Fibroblast of lung (primary cell): ENCODE measurements around the gene HPCAL1. TPM values are rescaled to one million over a fixed set of nuclear protein-coding genes. Genes with fewer than 3 reads are reported as not detected.
A peak's percentile ranks its signal among the peaks of the same experiment; 100 is the strongest.

Source experiments
- DNase-seq, 2 donors: peaks; one replicate each; pipeline versions ENCODE4 v3.0.0 to v3.0.0-alpha.2; 2010; ENCODE audit warnings: low read depth in 2 of 2
- H2AFZ ChIP-seq: 2 replicates; pipeline ENCODE4 v1.5.1; 2012; ENCODE audit warnings: low read length, control low read depth, inconsistent platforms
- H3K27ac ChIP-seq: 2 replicates; pipeline ENCODE4 v1.5.1; 2011; ENCODE audit warnings: low read length, control low read depth; ENCODE audit not compliant: insufficient read depth
- H3K27me3 ChIP-seq: 2 replicates; pipeline ENCODE4 v1.5.1; 2011; ENCODE audit warnings: mild to moderate bottlenecking, low read length; ENCODE audit not compliant: control insufficient read depth, insufficient read depth
- H3K36me3 ChIP-seq: 2 replicates; pipeline ENCODE4 v1.5.1; 2011; ENCODE audit warnings: low read length; ENCODE audit not compliant: control insufficient read depth, insufficient read depth
- H3K4me1 ChIP-seq: 2 replicates; pipeline ENCODE4 v1.5.1; 2011; ENCODE audit warnings: low read length; ENCODE audit not compliant: control insufficient read depth, insufficient read depth; ENCODE audit errors: extremely low read depth
- H3K4me2 ChIP-seq: 2 replicates; pipeline ENCODE4 v1.5.1; 2011; ENCODE audit warnings: low read length, control low read depth; ENCODE audit not compliant: insufficient read depth; ENCODE audit errors: extremely low read depth
- H3K4me3 ChIP-seq, 4 experiments: fragments of 200-600 bp in 1 of 4; sonication (generic) in 1 of 4; replicated peaks in 1 of 4; 2 replicates each; pipeline ENCODE4 v1.5.1; 2011 to 2016; ENCODE audit warnings: low read length in 4 of 4, low read depth in 3 of 4, mild to moderate bottlenecking in 3 of 4, control low read depth in 2 of 4, inconsistent platforms in 1 of 4, mixed read lengths in 1 of 4; ENCODE audit not compliant: insufficient read depth in 1 of 4; ENCODE audit errors: control extremely low read depth in 1 of 4
- H3K79me2 ChIP-seq: 2 replicates; pipeline ENCODE4 v1.5.1; 2012; ENCODE audit warnings: mild to moderate bottlenecking, low read length, inconsistent platforms; ENCODE audit not compliant: control insufficient read depth, insufficient read depth
- H3K9ac ChIP-seq: 2 replicates; pipeline ENCODE4 v1.5.1; 2011; ENCODE audit warnings: mild to moderate bottlenecking, low read length, control low read depth; ENCODE audit not compliant: insufficient read depth
- H3K9me3 ChIP-seq: 2 replicates; pipeline ENCODE4 v1.5.1; 2012; ENCODE audit warnings: low read depth, low read length; ENCODE audit not compliant: control insufficient read depth, insufficient read depth
- H4K20me1 ChIP-seq: 2 replicates; pipeline ENCODE4 v1.5.1; 2011; ENCODE audit warnings: low read length; ENCODE audit not compliant: control insufficient read depth, insufficient read depth; ENCODE audit errors: extremely low read depth
- EZH2 ChIP-seq: IDR thresholded peaks from 2 replicates; pipeline ENCODE4 v1.5.1; 2012; ENCODE audit warnings: low read length, control low read depth, mild to moderate bottlenecking; ENCODE audit errors: missing control alignments
- polyA plus RNA-seq, 2 donors: library from polyadenylated mRNA; depleted of rRNA in 1 of 2; stranded (reverse) in 1 of 2; unstranded in 1 of 2; fragments of >200 nt; gene quantifications; 2 replicates each; pipeline ENCODE4 v1.2.1, GENCODE V29; 2011 to 2012; ENCODE audit warnings: missing spikeins in 1 of 2
- total RNA-seq: library from RNA; depleted of rRNA; stranded (reverse); fragments of >200 nt; gene quantifications from 2 replicates; pipeline ENCODE4 v1.2.1, GENCODE V29; 2014
- TF ChIP-seq, protein P1 (sequence below), 2 donors: IDR thresholded peaks in 1 of 2; conservative IDR thresholded peaks in 1 of 2; 1 replicate in 1 of 2; 2 replicates in 1 of 2; pipeline ENCODE4 v1.5.1; 2011 to 2012; ENCODE audit warnings: low read length in 2 of 2, control low read depth in 1 of 2, inconsistent platforms in 1 of 2, low read depth in 1 of 2, mild to moderate bottlenecking in 1 of 2

The HPCAL1 gene
- total and polyA plus RNA-seq, 2 donors (not counting 1 experiment from before 2014, with no cell fraction given), result 11.4 to 34.5 TPM

DNA sequence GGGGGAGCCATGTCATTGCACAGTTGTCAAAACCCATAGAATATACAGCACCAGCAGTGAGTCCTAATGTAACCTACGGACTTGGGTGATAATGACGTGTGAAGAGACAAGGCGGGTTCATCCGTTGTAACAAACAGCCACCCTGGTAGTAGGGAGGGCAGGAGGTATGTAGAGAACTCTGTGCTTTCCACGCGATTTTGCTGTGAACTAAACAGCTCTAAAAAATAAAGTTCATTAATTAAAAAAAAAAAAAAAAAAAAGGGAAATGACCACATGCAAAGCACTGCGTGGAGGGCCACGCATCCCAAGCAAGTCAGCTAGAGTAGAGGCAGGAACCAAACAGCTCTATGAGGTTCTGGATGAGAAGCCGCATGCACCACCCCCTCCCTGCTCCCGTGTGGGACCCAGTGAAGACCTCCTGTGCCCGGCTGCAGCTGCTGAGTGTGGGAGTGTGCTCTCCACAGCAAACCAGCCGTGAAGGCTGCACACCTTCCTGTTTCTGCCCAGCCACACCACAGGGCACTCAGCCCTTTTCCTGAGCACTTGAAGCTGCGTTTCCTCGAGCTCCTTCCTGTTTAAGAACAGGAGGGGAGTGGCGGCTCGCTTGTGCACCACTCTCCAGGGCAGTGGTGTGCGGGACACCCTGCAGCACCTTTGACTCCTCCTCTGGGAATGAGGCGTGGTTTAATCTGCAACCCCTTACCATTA is 79.8 kb downstream of the HPCAL1 start:
- no peak for TF ChIP-seq EZH2
- TF ChIP-seq, protein P1, sequence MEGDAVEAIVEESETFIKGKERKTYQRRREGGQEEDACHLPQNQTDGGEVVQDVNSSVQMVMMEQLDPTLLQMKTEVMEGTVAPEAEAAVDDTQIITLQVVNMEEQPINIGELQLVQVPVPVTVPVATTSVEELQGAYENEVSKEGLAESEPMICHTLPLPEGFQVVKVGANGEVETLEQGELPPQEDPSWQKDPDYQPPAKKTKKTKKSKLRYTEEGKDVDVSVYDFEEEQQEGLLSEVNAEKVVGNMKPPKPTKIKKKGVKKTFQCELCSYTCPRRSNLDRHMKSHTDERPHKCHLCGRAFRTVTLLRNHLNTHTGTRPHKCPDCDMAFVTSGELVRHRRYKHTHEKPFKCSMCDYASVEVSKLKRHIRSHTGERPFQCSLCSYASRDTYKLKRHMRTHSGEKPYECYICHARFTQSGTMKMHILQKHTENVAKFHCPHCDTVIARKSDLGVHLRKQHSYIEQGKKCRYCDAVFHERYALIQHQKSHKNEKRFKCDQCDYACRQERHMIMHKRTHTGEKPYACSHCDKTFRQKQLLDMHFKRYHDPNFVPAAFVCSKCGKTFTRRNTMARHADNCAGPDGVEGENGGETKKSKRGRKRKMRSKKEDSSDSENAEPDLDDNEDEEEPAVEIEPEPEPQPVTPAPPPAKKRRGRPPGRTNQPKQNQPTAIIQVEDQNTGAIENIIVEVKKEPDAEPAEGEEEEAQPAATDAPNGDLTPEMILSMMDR (conservative IDR thresholded peaks at IDR 0.05 in 1 of 2, IDR thresholded peaks at IDR 0.05 in 1 of 2; ENCODE audit: low read depth in 1 of 2, low read length in 2 of 2), result no peak

GRCh38 chr2:10383960-10384734 is 81.4 kb downstream of the HPCAL1 start:
- DNase-seq, result no peak
- Histone ChIP-seq H3K9ac (no peak overlapping the region), H3K4me3 (no peak overlapping the region), H3K27ac (no peak overlapping the region), H3K36me3 (no peaks in the 10 kb centered on the region), H2AFZ (no peak overlapping the region), H3K4me2 (no peak overlapping the region), H4K20me1 (no peaks in the 10 kb centered on the region), H3K9me3 (no peaks in the 10 kb centered on the region), H3K4me1 (peaks cover 5% of the 10 kb centered on the region), H3K27me3 (no peaks in the 10 kb centered on the region), H3K79me2 (no peaks in the 10 kb centered on the region)
- TF ChIP-seq, protein P1 (conservative IDR thresholded peaks at IDR 0.05 in 1 of 2, IDR thresholded peaks at IDR 0.05 in 1 of 2; ENCODE audit: low read depth in 1 of 2, low read length in 2 of 2), result no peak
- TF ChIP-seq EZH2, result no peak

More for the DNA sequence above, 79.8 kb downstream of the HPCAL1 start:
- no peak overlapping the region for H2AFZ ChIP-seq
- no peaks in the 10 kb centered on the region for H3K36me3 ChIP-seq
- no peaks in the 10 kb centered on the region for H4K20me1 ChIP-seq
- no peak overlapping the region for H3K4me2 ChIP-seq
- no peak overlapping the region for H3K4me3 ChIP-seq
- H3K4me1 ChIP-seq, result peaks cover 5% of the 10 kb centered on the region
- H3K9ac ChIP-seq, result no peak overlapping the region
- H3K9me3 ChIP-seq, result no peaks in the 10 kb centered on the region
- no peaks in the 10 kb centered on the region for H3K79me2 ChIP-seq
- DNase-seq, result no peak
- no peaks in the 10 kb centered on the region for H3K27me3 ChIP-seq
- no peak overlapping the region for H3K27ac ChIP-seq

DNA sequence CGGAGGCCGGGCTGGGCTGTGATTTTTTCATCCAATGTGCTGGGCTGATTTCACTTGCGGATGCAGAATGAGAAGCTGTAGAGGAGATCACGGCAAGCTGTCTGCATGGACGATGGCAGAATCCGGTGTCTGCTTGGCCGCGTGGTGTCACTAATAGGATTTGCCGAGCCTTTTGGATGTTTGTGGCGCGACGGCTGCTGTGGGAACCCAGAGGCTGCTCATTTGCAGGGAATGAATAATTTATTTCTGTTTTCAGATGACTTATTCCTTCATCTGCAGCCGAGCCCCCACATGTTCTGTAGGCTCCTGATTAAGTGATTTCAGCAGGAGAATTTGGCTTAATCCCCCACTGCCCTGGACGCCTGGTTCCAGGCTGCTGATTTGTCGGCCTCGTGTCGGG is 82.8 kb downstream of the HPCAL1 start:
- H3K9me3 ChIP-seq, result no peaks in the 10 kb centered on the region
- TF ChIP-seq, protein P1 (conservative IDR thresholded peaks at IDR 0.05 in 1 of 2, IDR thresholded peaks at IDR 0.05 in 1 of 2; ENCODE audit: low read depth in 1 of 2, low read length in 2 of 2), result no peak
- TF ChIP-seq EZH2, result no peak
- no peaks in the 10 kb centered on the region for H3K27me3 ChIP-seq
- DNase-seq, result peak in 1 of 2 donors; percentile 54
- H3K4me1 ChIP-seq, result peaks cover 12% of the 10 kb centered on the region
- H3K9ac ChIP-seq, result no peak overlapping the region
- H4K20me1 ChIP-seq, result no peaks in the 10 kb centered on the region
- no peak overlapping the region for H2AFZ ChIP-seq
- H3K4me2 ChIP-seq, result no peak overlapping the region
- no peak overlapping the region for H3K27ac ChIP-seq
- no peak overlapping the region for H3K4me3 ChIP-seq
- H3K36me3 ChIP-seq, result no peaks in the 10 kb centered on the region
- no peaks in the 10 kb centered on the region for H3K79me2 ChIP-seq
